HG03457 (cell line): ENCODE measurements around the gene MRGPRG.
"Not testable (repeated sequence)": the region's sequence is repeated elsewhere in the genome, so short reads cannot be mapped to it uniquely, and the experiment has no call there.

Source experiments
- ATAC-seq: cut with Tn5 transposase; IDR thresholded peaks from one replicate; pipeline ENCODE4 v1.9.1; 2021; ENCODE audit warnings: moderate number of reproducible peaks; ENCODE audit not compliant: unreplicated experiment

Gene MRGPRG

DNA sequence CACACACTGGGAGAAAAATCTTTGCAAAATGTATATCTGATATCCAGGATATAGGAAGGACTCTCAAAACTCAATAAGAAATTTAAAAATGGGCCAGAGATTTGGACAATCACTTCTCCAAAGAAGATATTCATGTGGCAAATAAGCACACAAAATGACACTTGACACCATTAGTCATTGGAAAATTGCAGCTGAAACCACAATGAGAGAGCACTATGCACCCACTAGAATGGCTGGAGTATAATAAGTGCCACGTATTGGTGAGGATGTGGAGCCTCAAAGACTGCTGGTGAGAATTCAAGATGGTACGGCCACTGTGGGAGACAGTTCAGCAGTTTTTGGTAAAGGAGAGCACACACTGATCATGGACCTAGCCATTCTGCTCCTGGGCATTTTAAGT, 40.7 kb downstream of the MRGPRG start:
- no peak for ATAC-seq

DNA sequence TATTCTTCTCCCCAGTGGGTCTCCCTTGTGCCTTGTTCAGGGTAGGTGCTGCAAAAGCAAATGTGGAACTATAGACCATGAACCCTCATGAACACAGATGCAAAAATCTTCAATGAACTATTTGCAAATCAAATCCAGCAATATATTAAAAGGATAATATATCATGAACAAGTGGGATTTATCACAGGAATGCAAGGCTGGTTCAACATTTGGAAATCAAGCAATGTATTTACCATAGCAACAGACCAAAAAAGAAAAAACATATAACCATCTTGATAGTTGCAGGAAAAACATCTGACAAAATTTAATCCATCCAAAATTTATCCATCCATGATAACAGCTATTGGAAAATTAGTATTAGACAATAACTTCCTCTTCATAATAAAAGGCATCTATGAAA, 42.1 kb downstream of the MRGPRG start:
- ATAC-seq: no peak

DNA sequence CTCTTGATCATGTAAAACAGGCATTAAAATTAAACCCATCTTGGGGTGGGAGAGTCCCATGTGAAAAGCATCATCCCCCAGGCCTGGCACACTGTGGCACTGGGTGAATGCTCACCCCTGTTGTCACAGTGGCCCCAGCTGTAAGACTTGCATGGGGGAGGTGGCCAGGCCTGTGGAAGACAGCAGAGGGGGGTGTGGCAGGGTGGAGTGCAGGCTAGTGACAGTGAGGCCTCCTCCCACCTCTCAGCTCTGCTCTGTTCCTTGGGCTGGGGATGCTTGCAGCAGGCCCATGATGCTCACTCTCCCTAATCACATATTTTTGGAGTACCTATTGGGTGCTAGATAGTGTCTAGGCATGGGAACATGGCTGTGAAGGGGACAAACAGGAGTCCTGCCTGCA, 43.4 kb downstream of the MRGPRG start:
- ATAC-seq: no peak

DNA sequence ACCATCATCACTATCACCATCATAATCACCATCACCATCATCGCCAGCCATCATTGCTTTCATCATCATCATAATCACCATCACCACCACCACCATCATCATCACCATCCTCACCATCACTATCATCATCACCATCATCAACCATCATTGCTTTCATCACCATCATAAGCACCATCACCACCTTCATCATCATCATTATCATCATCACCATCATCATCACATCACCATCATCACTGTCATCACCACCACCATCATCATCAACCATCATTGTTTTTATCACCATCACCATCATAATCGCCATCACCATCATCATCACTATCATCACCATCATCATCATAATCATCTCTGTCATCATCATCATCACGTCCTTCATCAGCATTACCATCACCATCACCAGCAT, 44.2 kb downstream of the MRGPRG start:
- no peak for ATAC-seq

DNA sequence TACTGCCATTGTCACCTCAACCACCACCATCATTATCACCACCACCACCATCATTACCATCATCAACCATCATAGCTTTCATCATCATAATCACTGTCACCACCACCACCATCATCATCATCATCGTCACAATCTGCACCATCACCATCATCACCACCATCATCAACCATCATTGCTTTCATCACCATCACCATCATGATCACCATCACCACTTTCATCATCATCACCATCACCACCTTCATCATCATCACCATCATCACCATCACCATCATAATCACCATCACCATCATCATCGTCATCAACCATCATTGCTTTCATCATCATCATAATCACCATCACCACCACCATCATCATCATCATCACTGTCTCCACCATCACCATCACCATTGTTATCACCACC, 44.8 kb downstream of the MRGPRG start:
- no peak for ATAC-seq

DNA sequence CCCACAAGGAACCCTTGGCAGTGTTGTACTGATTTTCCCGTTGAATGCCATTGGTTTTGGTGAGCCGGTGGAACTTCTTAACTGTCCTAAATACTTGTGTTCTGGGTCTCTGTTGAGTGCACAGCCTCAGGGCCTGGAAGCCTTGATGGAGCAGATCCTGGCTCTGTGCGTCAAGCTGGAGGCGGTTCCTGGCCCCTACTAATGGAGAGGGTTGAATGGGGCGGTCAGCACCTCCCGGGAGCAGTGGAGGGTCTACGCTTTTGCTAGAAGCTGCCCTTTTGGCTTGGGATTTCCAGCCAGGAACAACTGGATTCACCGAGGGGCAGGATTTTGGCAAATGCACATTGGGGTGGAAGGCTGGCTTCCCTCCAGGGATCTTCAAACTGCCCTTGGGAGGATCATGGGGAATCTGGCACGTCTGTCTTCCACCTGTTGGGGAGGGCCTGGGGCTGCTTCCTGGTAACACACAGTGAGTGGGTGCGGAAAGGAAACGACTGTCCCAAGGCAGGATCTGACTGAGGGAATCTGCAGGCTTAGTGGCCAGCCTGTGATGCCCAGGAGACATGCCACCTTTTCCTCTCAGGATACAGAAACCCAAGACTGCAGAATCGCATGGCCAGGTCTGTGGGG, 46.6 kb downstream of the MRGPRG start:
- ATAC-seq: no peak

DNA sequence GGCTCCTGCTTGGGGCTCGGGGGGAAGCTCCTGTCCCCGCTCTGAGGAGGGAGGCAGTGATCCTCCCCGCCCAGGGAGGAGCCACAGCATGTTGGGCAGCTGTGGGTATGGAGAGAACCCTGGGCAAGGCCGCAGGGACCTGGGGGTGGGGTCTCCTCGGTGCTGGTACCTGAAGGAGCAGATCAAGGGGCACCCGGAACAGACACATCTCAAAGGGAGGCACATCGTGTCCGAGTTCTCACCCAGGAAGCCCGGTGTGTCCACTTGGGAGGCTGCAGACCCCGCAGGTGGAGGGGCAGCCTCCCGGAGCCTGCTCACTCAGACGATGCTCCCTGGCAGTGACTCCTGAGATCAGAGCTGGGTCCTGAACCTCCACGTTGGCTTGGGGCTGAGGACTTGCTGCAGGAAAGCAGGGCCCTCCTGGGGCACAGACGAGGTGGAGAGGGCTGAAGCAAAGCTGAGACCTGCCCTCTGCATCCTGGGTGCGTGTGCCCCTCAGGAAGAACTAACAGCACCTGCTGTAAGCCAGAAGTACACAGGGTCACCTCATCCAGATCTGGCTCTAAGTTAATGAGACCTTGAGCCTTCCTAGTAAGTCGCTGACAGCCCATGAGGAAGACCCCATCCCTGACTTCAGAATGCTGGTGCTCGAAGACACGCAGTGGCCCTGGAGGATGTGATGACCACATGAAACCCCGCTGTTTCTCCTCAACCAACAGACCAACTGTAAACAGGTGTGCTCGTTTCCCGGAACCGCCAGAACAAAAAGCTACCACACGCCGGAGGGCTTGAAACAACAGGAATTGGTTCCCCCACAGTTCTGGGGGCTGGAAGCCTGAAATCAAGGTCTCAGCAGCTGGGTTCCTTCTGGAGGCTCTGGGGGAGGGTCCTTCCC, 47.6 kb downstream of the MRGPRG start:
- ATAC-seq: no peak

DNA sequence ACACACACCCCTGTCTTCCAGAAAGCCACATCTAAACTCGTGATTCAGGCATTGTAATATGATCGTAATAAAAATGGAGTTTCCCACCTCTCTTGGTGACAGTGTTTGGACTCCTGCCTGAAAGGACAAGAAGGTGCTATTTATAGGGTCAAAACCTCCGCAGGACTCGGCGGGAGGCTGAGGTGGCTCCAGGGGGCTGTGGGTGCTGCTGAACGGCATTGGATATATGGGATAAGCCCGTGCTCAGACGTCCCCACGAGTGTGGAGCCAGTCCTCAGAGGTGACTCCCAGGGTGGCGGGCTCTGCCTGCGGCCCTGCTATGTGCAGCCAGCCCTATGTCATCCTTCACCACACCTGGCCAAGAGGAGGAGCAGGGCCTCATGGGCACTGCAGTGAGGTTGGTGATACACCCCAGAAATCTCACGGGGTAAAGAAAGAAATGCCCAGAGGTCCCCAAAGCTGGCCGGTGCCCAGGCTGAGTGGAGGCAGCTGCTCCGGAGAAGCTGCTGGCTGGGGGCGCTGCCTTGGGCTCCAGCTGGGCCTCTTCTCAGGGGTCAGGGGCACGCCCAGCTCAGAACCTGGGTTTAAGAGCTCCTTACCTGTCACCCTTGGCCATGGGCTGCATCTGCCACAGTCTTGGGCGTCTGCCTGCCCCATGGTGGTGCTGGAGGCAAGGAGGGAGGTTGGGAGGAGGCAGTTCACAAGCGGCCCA, 48.4 kb downstream of the MRGPRG start:
- no peak for ATAC-seq

DNA sequence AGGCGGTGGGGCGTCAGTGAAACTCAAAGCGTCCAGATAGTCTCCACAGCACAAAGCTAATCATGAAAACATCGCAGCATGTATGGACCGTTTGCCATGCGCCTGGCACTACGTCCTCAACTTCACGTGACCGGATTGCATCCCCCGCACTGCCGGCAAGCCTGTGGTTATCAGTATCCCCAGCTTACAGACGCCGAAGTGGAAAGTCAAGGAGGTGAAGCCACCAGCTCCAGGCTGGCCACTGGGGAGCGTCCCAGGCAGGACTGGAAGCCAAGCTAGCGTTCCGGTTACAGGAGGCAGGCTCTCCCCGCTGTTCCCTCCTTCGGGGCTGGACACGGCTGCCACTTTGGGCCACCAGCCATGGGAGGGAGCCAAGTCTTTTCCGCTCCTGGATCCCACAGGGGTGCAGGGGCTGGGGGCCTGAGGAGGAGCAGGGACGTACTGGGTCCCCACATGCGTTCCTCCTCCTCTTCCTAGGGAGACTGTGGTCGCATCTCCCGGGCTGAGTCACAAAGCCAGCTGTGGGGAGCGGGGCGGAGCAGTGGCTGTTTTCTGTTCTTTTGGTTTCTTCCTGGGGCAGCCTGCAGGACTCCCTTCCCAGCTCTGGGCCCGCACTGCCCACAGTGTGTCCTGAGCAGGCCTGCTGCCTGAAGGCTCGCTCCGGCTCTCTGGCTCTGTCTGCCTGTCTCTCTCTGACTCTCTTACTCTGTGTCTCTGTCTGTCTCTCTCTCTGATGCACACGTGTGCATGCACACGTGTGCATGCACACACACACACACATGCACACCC, 49.2 kb downstream of the MRGPRG start:
- no peak for ATAC-seq

DNA sequence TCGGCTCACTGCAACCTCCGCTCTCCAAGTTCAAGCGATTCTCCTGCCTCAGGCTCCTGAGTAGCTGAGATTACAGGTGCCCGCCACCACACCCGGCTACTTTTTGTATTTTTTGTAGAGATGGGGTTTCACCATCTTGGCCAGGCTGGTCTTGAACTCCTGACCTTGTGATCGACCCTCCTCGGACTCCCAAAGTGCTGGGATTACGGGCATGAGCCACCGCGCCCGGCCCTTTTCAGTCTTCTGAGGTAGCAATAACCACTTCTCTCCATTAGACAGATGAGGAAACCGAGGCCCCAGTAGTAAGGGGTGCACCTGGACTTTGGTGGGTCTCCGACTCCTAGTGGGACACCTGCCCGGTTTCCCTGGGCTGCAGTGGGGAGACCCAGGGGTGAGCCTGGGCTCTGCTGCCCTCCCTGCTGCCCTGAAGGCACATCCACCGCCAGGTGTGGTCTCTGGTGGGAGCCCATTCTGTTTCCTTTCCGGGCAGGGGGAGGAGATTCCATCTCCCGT, 49.8 kb downstream of the MRGPRG start:
- ATAC-seq: not testable (repeated sequence)
